Central memory CD8-positive, alpha-beta T cell (primary cell): ENCODE results near the gene NRG4.
"Not testable (repeated sequence)": the region's sequence is repeated elsewhere in the genome, so short reads cannot be mapped to it uniquely, and the experiment has no call there.

ENCODE experiments used
- ATAC-seq: fragments of 150-1000 bp; cut with Tn5 transposase; replicated peaks from 2 replicates; pipeline ENCODE4 v1.10.0; 2022; ENCODE audit warnings: mild to moderate bottlenecking, moderate FRiP score, moderate number of reproducible peaks; ENCODE audit not compliant: poor library complexity, severe bottlenecking; ENCODE audit errors: extremely low read depth
- DNase-seq, 2 donors: peaks; one replicate each; pipeline ENCODE4 v3.0.0; 2021; ENCODE audit warnings: low spot score in 2 of 2
- H3K27ac Mint-ChIP-seq: one replicate; pipeline ENCODE4 v1.8.0; 2022; ENCODE audit warnings: low read depth, mild to moderate bottlenecking, moderate library complexity, mixed read lengths
- H3K27me3 Mint-ChIP-seq: one replicate; pipeline ENCODE4 v1.8.0; 2022; ENCODE audit warnings: mixed read lengths
- H3K36me3 Mint-ChIP-seq: one replicate; pipeline ENCODE4 v1.8.0; 2022; ENCODE audit warnings: mild to moderate bottlenecking, moderate library complexity, mixed read lengths; ENCODE audit not compliant: insufficient read depth
- H3K4me1 Mint-ChIP-seq: one replicate; pipeline ENCODE4 v1.8.0; 2022; ENCODE audit warnings: mixed read lengths
- H3K4me3 Mint-ChIP-seq: one replicate; pipeline ENCODE4 v1.8.0; 2022; ENCODE audit warnings: mild to moderate bottlenecking, moderate library complexity, mixed read lengths
- H3K9me3 Mint-ChIP-seq: one replicate; pipeline ENCODE4 v1.8.0; 2022; ENCODE audit warnings: mixed read lengths

Gene NRG4, protein sequence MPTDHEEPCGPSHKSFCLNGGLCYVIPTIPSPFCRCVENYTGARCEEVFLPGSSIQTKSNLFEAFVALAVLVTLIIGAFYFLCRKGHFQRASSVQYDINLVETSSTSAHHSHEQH

DNA sequence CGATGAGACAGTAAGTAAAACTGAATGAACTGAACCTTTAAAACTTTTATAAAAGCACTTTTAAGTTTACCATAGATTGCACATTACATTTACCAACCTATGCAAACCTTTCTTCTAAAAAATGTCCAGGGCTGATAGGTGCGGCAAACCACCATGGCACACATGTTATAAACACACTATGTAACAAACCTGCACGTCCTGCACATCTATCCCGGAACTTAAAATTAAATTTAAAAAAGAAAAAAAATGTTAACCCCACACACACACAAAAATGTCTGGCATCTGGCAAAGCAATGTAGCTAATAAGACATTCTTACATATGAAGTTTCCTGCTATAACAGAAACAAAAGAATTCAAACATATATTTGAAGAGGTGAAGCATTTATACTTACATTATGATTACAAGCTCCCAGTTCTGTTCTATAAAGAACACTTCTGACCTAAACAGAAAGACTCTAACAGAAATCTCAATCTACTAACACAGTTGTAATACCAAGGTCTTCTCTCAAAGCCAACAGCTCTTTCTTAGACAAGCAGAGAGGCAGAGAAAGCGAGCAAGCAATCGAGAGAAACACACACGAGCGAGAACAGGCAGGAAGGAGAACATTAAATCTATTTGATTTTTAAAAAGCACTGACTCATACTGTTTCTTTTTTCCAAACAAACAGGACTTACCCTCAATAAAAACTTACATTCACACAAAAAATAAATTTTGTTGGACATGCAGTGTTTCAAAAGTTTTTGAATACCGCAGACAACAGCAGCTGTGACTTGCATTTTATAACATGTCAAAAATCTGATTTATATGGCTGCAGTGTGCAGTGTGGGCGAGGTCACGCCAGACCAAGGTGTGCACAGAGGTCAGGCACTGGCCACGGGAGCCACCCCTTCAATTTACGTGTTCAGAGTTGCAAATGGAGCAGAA, at the start of gene NRG4:
TSS of gene NRG4 (minus strand) at position 798 of the 925 bp plus-strand sequence. CDS start 1,194 bp downstream, outside the sequence.
- Mint-ChIP-seq H3K27ac (no peak within 1 kb of the TSS), H3K9me3 (peaks cover 14% of the 10 kb centered on the region), H3K27me3 (peaks cover 71% of the 10 kb centered on the region), H3K4me1 (peaks cover 6% of the 10 kb centered on the region), H3K36me3 (no peaks in the 10 kb centered on the region), H3K4me3 (no peak within 1 kb of the TSS)
- DNase-seq (no peak), ATAC-seq (no peak)

DNA sequence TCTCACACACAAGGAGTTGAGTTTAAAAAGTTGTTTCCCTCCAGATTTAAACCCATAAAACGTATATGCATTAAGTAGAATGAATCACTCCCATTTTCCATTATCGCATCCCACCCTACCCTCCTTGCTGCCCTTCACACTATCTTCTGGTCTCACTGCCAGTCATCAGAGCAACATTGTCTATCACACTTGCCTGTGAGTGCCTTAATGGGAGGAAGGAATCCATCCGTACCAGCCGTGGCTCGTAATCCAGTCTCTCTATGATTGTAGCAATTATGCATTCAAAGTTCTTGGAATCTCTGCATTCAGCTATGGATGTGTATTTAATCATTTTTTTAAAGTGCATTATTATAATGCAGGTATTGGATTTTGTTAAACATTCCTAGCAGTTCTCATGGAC, 49.5 kb upstream of the NRG4 start:
- Mint-ChIP-seq H3K4me1 (peaks cover 24% of the 10 kb centered on the region), H3K27me3 (peaks cover 81% of the 10 kb centered on the region)

DNA sequence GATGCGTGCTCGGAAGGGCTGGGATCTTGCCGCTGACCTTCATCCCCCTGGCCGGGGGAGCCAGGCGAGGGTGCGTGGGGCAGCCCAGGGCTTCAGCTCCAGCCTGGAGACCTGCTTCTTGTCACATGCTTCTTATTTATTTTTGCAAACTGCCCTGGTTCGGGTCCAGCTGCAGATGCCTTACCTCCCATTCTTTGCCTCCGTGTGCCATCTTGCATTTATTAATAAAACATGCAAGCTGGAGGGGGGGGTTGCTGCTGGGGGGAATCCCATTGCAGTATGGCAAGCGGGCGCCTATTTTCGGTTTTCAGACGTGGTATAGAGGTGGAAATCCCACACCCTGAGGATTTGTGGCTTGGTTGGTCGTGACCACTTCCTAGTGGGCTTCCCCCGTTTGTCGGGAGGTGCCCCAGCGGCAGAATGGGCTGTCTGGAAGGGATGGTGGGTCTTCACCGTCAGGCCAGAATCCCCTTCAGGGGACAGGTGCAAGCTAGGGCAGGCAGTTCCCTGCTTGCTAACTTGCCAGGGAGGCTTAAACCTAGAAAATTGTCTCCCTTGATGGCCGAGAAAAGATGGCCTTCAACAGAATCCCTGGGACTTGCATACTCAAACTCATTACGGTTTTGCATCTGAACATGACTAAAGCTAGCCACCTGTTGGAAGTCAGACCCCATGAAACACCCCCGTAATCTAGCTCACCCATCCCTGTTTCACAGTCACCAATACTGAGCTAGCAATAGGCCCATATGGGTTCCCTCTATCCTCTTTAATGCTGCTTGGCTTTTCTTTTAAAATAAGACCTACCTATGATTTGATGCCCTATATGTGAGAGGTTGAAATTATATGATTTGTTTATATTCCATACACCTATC, 48.1 kb upstream of the NRG4 start:
- ATAC-seq (peak; percentile 45), DNase-seq (no peak)
- no peak overlapping the region for H3K27ac Mint-ChIP-seq
- H3K36me3 Mint-ChIP-seq: peaks cover 5% of the 10 kb centered on the region
- H3K27me3 Mint-ChIP-seq: peaks cover 77% of the 10 kb centered on the region
- H3K9me3 Mint-ChIP-seq: no peaks in the 10 kb centered on the region
- H3K4me1 Mint-ChIP-seq: peaks cover 24% of the 10 kb centered on the region
- H3K4me3 Mint-ChIP-seq: peak overlapping the region; percentile 68

More for the DNA sequence above, 49.5 kb upstream of the NRG4 start:
- H3K27ac Mint-ChIP-seq: no peak overlapping the region
- H3K4me3 Mint-ChIP-seq: no peak overlapping the region
- H3K36me3 Mint-ChIP-seq: peaks cover 3% of the 10 kb centered on the region
- ATAC-seq (no peak), DNase-seq (no peak)
- H3K9me3 Mint-ChIP-seq: no peaks in the 10 kb centered on the region

DNA sequence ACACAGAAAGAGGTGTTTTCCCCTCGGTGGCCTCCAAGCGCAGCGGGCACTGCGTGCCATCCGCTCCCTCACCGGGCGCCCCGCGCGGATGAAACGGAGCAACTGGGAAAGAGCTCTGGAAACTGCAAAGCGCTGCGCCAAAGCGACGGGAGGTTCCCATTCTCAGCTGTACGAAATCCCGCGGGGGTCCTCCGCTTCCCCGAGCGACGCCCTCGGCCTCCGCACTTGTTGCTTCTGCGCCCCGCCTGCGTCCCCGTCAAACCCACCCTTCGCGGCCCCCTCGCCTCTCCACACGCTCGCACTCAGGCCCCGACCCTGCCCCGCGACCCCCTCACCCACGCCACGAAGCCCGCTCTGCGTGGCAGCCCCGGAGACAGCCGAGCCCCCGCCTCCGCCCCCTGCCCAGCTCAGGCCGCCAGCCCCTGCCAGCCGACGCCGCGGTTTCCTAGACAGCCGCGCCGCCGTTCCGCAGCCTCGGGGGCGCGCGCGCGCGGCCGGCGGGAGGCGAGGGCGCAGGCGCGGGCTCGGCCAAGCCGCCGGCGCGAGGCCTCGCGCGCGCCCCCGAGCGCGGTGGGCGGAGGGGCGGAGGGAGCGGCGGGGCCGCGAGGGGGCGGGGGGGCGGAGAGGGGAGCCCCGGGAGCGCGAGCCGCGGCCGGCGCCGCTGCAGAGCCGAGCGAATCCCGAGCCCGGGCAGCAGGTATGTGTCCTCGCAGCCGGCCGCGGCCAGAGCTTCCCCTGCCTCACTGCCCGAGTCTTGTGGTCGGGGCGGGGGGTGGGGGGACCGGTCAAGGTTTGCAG, 47.3 kb upstream of the NRG4 start, which contains the start of gene TMEM266:
TSS of gene TMEM266 (plus strand) at position 666 of the 798 bp plus-strand sequence. CDS start 74,279 bp downstream, outside the sequence.
- Mint-ChIP-seq H3K4me3 (peak within 1 kb of the TSS; percentile 68), H3K27ac (no peak within 1 kb of the TSS), H3K9me3 (no peaks in the 10 kb centered on the region), H3K4me1 (peaks cover 19% of the 10 kb centered on the region), H3K27me3 (peaks cover 70% of the 10 kb centered on the region), H3K36me3 (peaks cover 5% of the 10 kb centered on the region)
- ATAC-seq (peak; percentile 21), DNase-seq (no peak)

DNA sequence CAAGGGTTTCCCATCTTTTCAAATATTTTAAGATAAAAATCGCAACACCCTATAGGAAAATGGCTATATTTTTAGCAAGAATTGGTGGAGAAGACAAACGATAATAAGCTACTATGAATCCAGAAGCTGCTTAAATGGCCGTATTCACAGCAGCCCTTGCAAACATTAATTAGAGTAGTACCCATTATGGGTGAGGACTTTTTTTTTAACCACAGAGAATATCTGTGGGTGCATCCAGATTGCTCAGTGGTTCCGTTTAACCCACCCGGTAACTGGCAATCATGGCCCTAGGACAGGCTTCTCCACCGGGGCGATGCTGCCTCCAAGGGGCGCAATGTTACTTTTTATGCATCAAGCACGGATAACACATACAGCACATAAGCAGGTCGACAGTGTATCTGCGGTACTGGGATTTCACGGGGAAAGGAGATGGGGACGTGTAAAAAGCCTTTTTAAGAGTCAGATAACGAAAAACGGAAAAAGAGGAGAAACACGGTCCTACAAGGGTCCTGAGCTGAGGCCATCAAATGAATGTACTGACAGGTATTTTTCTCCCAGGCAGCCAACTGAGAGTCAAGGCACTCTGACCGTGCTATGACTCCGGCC, 46.6 kb upstream of the NRG4 start:
- Mint-ChIP-seq H3K4me1 (peaks cover 19% of the 10 kb centered on the region), H3K27me3 (peaks cover 71% of the 10 kb centered on the region), H3K9me3 (no peaks in the 10 kb centered on the region), H3K27ac (no peak overlapping the region), H3K36me3 (peaks cover 5% of the 10 kb centered on the region), H3K4me3 (peak overlapping the region; percentile 68)
- DNase-seq (no peak), ATAC-seq (no peak)

DNA sequence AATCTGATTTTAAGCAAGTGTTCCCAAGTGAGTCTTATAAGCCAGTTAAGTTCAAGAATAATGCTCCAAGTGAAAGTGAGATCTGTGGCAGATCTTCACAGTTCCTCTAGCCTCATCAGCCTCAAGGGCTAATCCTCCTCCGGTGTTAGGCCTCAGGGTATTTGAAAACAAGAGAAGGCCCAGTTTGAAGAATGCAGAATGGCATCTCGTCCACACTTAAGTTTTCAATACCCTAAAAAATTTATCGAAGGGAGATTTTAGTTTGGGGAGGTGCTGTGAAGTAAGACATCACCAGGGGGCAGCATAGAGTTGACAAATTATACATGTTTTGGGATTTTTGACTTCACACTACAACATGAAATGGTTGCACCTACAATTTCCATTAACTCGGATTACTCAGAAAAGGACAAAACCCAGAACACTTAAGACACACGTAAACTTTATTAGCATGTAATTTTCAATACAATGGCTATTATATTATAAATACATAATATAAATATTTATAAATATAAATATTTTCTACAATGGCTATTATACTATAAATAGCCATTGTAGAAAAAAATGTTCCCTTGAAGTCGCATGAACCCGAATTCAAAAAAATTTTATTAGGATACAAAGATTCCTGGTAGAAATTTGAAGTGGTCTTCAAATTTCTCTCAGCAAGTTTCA, 45.2 kb upstream of the NRG4 start:
- H3K4me1 Mint-ChIP-seq: peaks cover 19% of the 10 kb centered on the region
- no peak for DNase-seq
- peaks cover 59% of the 10 kb centered on the region for H3K27me3 Mint-ChIP-seq
- no peaks in the 10 kb centered on the region for H3K9me3 Mint-ChIP-seq
- no peak overlapping the region for H3K27ac Mint-ChIP-seq
- no peak overlapping the region for H3K4me3 Mint-ChIP-seq
- H3K36me3 Mint-ChIP-seq: peaks cover 5% of the 10 kb centered on the region
- ATAC-seq: no peak

DNA sequence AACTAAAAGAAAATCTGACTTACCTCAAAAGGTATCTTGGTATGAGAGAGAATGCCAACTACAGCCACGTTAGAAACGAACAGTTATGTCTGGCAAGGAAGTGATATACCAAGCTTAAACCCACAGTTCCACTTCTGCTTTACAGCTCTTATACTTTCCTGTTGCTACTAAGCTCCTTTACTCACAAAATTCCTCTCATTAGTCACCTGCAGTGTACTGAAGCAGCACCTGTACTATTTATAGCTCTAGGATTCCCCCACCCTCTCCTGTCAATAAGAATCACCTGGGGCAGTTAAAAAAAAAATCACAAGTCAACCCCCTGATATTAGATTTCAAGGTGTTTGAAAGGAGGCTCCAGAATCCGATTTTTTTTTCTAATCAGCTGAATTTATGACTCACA, 44.7 kb upstream of the NRG4 start:
- Mint-ChIP-seq H3K4me1 (peaks cover 19% of the 10 kb centered on the region), H3K27me3 (peaks cover 54% of the 10 kb centered on the region), H3K4me3 (no peak overlapping the region), H3K9me3 (no peaks in the 10 kb centered on the region), H3K27ac (no peak overlapping the region), H3K36me3 (peaks cover 5% of the 10 kb centered on the region)
- ATAC-seq (no peak), DNase-seq (no peak)

DNA sequence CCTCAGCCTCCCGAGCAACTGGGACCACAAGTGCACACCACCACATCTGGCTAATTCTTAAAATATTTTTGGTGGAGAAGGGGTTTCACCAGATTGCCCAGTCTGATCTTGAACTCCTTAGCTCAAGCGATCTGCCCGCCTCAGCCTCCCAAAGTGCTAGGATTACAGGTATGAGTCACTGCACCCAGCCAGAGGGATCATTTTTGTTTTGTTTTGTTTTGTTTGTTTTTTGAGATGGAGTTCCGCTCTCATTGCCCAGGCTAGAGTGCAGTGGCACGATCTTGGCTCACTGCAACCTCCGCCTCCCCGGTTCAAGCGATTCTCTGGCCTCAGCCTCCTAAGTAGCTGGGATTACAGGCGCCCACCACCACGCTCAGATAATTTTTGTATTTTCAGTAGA, 42.0 kb upstream of the NRG4 start:
- not testable (repeated sequence) for H3K9me3 Mint-ChIP-seq, H3K36me3 Mint-ChIP-seq

DNA sequence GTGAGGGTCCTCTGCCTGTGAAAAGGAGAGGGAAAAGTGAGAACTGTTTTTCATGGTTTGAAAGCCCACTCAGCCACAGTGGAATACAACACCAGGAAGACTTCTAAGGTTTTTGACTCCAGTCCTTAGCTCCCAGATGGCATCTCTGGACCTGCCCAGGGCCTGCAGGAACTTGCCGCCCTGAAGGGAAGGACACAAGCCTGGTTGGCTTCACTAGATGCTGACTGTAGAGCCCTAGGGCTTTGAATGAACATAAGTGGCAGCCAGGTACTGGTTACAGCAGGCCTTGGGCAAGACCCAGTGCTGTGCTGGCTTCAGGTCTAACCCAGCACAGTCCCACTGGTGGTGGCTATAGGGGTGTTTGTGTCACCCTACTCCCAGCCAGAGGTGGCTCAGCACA, 26.3 kb upstream of the NRG4 start:
- no peak for ATAC-seq
- DNase-seq: no peak
- peaks cover 6% of the 10 kb centered on the region for H3K9me3 Mint-ChIP-seq
- H3K36me3 Mint-ChIP-seq: peaks cover 4% of the 10 kb centered on the region
- H3K4me3 Mint-ChIP-seq: no peak overlapping the region
- no peak overlapping the region for H3K27ac Mint-ChIP-seq
- H3K4me1 Mint-ChIP-seq: no peaks in the 10 kb centered on the region
- peaks cover 78% of the 10 kb centered on the region for H3K27me3 Mint-ChIP-seq

More for the DNA sequence above, 42.0 kb upstream of the NRG4 start:
- not testable (repeated sequence) for H3K27ac Mint-ChIP-seq, H3K4me3 Mint-ChIP-seq, ATAC-seq, DNase-seq
- Mint-ChIP-seq H3K27me3 (peaks cover 37% of the 10 kb centered on the region), H3K4me1 (peaks cover 19% of the 10 kb centered on the region)

DNA sequence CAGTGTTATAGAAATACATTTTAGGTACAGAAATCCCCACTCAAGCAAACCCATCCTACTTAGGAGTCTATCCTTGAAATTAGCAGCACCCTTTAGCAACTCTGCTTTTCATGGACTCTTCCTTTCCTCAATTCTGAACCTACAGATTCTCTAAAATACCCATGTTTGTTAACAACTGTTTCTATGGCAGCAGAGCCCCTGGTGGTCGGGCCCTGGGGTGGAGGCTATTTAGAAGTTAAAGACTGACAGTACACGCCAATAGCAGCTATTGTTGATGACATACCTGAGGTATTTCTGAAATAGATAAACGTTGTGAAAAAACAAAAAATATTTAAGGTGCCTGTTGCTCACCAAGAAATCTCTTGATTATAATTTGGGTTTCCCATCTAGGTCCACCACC, 23.4 kb upstream of the NRG4 start:
- Mint-ChIP-seq H3K36me3 (peaks cover 2% of the 10 kb centered on the region), H3K27me3 (peaks cover 49% of the 10 kb centered on the region), H3K4me3 (no peak overlapping the region), H3K4me1 (no peaks in the 10 kb centered on the region), H3K9me3 (peaks cover 6% of the 10 kb centered on the region), H3K27ac (no peak overlapping the region)
- DNase-seq (no peak), ATAC-seq (no peak)

DNA sequence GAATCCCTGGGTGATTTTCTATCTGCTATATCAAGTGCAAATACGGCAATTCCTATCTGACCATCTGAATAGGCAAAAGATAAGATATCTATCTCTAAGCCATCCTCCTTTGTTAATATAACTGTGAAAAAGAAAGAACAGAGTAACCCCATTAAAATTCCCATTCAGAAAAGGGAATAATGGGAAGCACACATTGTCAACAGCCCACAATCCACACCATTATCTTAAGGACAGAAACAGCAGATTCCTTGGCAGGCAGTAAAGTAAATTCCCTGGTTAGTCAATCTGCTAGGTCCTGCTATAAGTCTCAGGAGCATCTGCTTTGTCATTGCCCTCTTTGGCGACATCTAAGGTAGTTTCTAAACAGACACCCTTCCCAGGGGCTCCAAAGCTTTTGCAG, 21.9 kb upstream of the NRG4 start:
- Mint-ChIP-seq H3K27me3 (peaks cover 49% of the 10 kb centered on the region), H3K27ac (no peak overlapping the region), H3K4me1 (no peaks in the 10 kb centered on the region), H3K4me3 (no peak overlapping the region), H3K9me3 (no peaks in the 10 kb centered on the region), H3K36me3 (peaks cover 2% of the 10 kb centered on the region)
- no peak for ATAC-seq
- DNase-seq: no peak
